PC-3 (cell line): ENCODE data around the gene ZNF132. TPM values are rescaled to one million over a fixed set of nuclear protein-coding genes. Genes with fewer than 3 reads are reported as not detected.
A peak's percentile ranks its signal among the peaks of the same experiment; 100 is the strongest.

ENCODE experiments used
- ATAC-seq: fragments of 200-7000 bp; cut with Tn5 transposase; 2 replicates; pipeline ENCODE4 v1.9.1; 2020; ENCODE audit warnings: mild to moderate bottlenecking, moderate library complexity
- BruUV-seq: library from RNA; stranded (reverse); fragments of 400-500 nt; replicated peaks from 2 replicates; lab custom pipeline; 2021; lab: Mats Ljungman, UMichigan
- CTCF ChIA-PET: fragments of 300-600 bp; sonication (Branson Sonifier 250); formaldehyde crosslinking; loops from one replicate; lab custom pipeline; 2022; ENCODE audit warnings: antibody characterized with exemption; lab: Charles Lee
- POLR2A ChIA-PET: fragments of 300-600 bp; sonication (Branson Sonifier 250); formaldehyde crosslinking; loops from one replicate; lab custom pipeline; 2022; ENCODE audit warnings: antibody characterized with exemption; ENCODE audit not compliant: unreplicated experiment; lab: Charles Lee
- DNase-seq: peaks from one replicate; pipeline ENCODE4 v3.0.0-alpha.2; 2015
- H2AFZ ChIP-seq: fragments of 300-600 bp; sonication (generic); 2 replicates; pipeline ENCODE4 v1.6.0; 2016; ENCODE audit warnings: antibody characterized with exemption, low read length
- H3F3A ChIP-seq: fragments of 300-600 bp; sonication (generic); one replicate; pipeline ENCODE4 v1.6.0; 2017; ENCODE audit warnings: antibody characterized with exemption, low read length, control low read depth, mild to moderate bottlenecking; ENCODE audit not compliant: unreplicated experiment
- H3K27ac ChIP-seq: fragments of 300-600 bp; sonication (generic); 2 replicates; pipeline ENCODE4 v1.5.1; 2016; ENCODE audit warnings: mild to moderate bottlenecking, low read length
- H3K27me3 ChIP-seq: fragments of 300-600 bp; sonication (generic); 2 replicates; pipeline ENCODE4 v1.6.1; 2016; ENCODE audit warnings: low read length, mixed read lengths
- H3K36me3 ChIP-seq: fragments of 300-600 bp; sonication (generic); 2 replicates; pipeline ENCODE4 v1.6.1; 2016; ENCODE audit warnings: low read depth, mixed run types, low read length, mixed read lengths
- H3K4me1 ChIP-seq: fragments of 300-600 bp; sonication (generic); 2 replicates; pipeline ENCODE4 v1.5.1; 2016; ENCODE audit warnings: low read length; ENCODE audit not compliant: insufficient read depth
- H3K4me2 ChIP-seq: fragments of 300-600 bp; sonication (generic); 2 replicates; pipeline ENCODE4 v1.6.0; 2016; ENCODE audit warnings: low read length
- H3K4me3 ChIP-seq: fragments of 300-600 bp; sonication (generic); 2 replicates; pipeline ENCODE4 v1.5.1; 2016; ENCODE audit warnings: mild to moderate bottlenecking, low read length, mixed read lengths
- H3K79me2 ChIP-seq: fragments of 300-600 bp; sonication (generic); 2 replicates; pipeline ENCODE4 v1.6.1; 2017; ENCODE audit warnings: low read length, mixed read lengths
- H3K9ac ChIP-seq: fragments of 300-600 bp; sonication (generic); 2 replicates; pipeline ENCODE4 v1.6.0; 2016; ENCODE audit warnings: mild to moderate bottlenecking, low read length
- H3K9me2 ChIP-seq: fragments of 300-600 bp; sonication (generic); replicated peaks from 2 replicates; pipeline ENCODE4 v1.6.1; 2016; ENCODE audit warnings: mixed run types, low read length, mixed read lengths
- H3K9me3 ChIP-seq: fragments of 300-600 bp; sonication (generic); 2 replicates; pipeline ENCODE4 v1.6.1; 2016; ENCODE audit warnings: low read length, mixed read lengths
- H4K20me1 ChIP-seq: fragments of 300-600 bp; sonication (generic); 2 replicates; pipeline ENCODE4 v1.6.1; 2016; ENCODE audit warnings: low read length, mixed read lengths
- EZH2 ChIP-seq: fragments of 300-600 bp; sonication (generic); IDR thresholded peaks from one replicate; pipeline ENCODE4 v1.6.1; 2017; ENCODE audit warnings: antibody characterized with exemption, mild to moderate bottlenecking, low read length; ENCODE audit not compliant: unreplicated experiment
- EZH2phosphoT487 ChIP-seq: fragments of 300-600 bp; sonication (generic); IDR thresholded peaks from 2 replicates; pipeline ENCODE4 v1.6.1; 2018; ENCODE audit warnings: mild to moderate bottlenecking, antibody characterized with exemption, low read length, borderline replicate concordance
- intact Hi-C: fragments of 100-400 bp; cut with micrococcal nuclease; formaldehyde crosslinking; loops from 2 replicates; pipeline ENCODE4 v1.9.0; 2023
- total RNA-seq: library from RNA; depleted of rRNA; stranded (reverse); fragments of >200 nt; gene quantifications from 2 replicates; pipeline ENCODE4 v1.2.3, GENCODE V29; 2014
- TF ChIP-seq, protein P1 (sequence below): fragments of 300-600 bp; sonication (generic); conservative IDR thresholded peaks from 2 replicates; pipeline ENCODE4 v1.5.1; 2017; ENCODE audit warnings: antibody characterized with exemption, low read depth, mild to moderate bottlenecking, low read length

Gene ZNF132
- total RNA-seq, 1 experiment from 2014 or later = not detected

DNA sequence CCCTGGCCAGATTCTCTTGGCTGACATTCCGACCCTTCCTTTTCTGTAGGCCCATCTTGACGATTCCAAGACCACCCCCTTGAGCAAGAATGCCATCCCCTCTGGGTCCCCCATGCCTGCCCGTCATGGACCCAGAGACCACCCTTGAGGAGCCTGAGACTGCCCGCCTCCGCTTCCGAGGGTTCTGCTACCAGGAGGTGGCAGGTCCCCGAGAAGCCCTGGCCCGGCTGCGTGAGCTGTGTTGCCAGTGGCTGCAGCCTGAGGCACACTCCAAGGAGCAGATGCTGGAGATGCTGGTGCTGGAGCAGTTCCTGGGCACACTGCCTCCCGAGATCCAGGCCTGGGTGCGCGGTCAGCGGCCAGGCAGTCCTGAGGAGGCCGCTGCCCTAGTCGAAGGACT is 37.2 kb upstream of the ZNF132 start:
- CTCF ChIA-PET = no interaction called here
- peak overlapping the region; percentile 72; the same call in 1 of the 2 replicates for H3K4me3 ChIP-seq

DNA sequence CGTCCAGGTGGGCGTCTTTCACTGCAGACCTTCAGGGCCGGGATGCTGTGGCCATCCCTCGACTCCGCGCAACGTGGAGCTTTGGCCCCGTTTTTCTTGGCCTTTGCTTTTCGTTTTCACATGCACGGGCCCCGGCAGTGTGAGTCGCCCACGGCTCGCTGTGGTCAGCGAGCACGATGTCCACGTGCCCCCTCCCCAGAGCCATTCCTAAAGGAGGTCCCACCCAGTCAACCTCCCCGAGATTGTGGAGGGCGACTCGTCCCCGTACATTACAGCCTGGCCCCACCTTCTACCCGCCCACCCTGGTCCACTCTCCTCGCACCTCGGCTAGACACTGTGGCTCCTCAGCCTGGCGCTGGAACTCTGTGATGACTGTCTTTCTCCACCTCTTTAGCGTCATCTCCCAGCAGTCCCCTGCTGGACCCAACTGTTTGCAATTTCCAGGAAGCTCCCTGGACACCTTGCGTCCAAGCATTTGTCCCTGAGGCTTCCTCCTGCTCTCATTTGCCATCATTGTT is 36.6 kb upstream of the ZNF132 start:
- ATAC-seq (no peak), DNase-seq (no peak)
- no peaks in the 10 kb centered on the region for H4K20me1 ChIP-seq
- peak overlapping the region; percentile 86 for H2AFZ ChIP-seq
- H3K27me3 ChIP-seq = no peaks in the 10 kb centered on the region
- CTCF ChIA-PET = no interaction called here
- TF ChIP-seq EZH2 (no peak), EZH2phosphoT487 (no peak)
- TF ChIP-seq, protein P1, sequence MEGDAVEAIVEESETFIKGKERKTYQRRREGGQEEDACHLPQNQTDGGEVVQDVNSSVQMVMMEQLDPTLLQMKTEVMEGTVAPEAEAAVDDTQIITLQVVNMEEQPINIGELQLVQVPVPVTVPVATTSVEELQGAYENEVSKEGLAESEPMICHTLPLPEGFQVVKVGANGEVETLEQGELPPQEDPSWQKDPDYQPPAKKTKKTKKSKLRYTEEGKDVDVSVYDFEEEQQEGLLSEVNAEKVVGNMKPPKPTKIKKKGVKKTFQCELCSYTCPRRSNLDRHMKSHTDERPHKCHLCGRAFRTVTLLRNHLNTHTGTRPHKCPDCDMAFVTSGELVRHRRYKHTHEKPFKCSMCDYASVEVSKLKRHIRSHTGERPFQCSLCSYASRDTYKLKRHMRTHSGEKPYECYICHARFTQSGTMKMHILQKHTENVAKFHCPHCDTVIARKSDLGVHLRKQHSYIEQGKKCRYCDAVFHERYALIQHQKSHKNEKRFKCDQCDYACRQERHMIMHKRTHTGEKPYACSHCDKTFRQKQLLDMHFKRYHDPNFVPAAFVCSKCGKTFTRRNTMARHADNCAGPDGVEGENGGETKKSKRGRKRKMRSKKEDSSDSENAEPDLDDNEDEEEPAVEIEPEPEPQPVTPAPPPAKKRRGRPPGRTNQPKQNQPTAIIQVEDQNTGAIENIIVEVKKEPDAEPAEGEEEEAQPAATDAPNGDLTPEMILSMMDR = no peak
- no peaks in the 10 kb centered on the region for H3K36me3 ChIP-seq
- H3K9me2 ChIP-seq = no peaks in the 10 kb centered on the region
- no peaks in the 10 kb centered on the region for H3F3A ChIP-seq
- no peaks in the 10 kb centered on the region for H3K79me2 ChIP-seq
- TSS peak; percentile 16 for BruUV-seq
- peak overlapping the region; percentile 48 for H3K27ac ChIP-seq
- peaks cover 20% of the 10 kb centered on the region for H3K4me1 ChIP-seq
- H3K4me3 ChIP-seq = peak overlapping the region; percentile 72
- no peaks in the 10 kb centered on the region for H3K9me3 ChIP-seq
- H3K4me2 ChIP-seq = peak overlapping the region; percentile 93
- POLR2A ChIA-PET = interaction anchor here (0.6 kb wide), 1 partner anchor 89 kb away, joined by 4 read pairs; no protein-coding TSS in a partner anchor
- intact Hi-C loops = no loop called here
- H3K9ac ChIP-seq = peak overlapping the region; percentile 78

More for the DNA sequence above, 37.2 kb upstream of the ZNF132 start:
- Histone ChIP-seq H3K36me3 (peaks cover 2% of the 10 kb centered on the region; the same call in 1 of the 2 replicates), H3F3A (no peaks in the 10 kb centered on the region), H3K27ac (no peak overlapping the region), H3K4me1 (peaks cover 20% of the 10 kb centered on the region), H3K4me2 (peak overlapping the region; percentile 93), H3K9me2 (no peaks in the 10 kb centered on the region), H3K79me2 (no peaks in the 10 kb centered on the region), H2AFZ (no peak overlapping the region), H3K9me3 (no peaks in the 10 kb centered on the region), H3K27me3 (no peaks in the 10 kb centered on the region), H4K20me1 (no peaks in the 10 kb centered on the region), H3K9ac (no peak overlapping the region)
- intact Hi-C loops = no loop called here
- no peak for DNase-seq
- POLR2A ChIA-PET = interaction anchor here (0.6 kb wide), 1 partner anchor 89 kb away, joined by 4 read pairs; no protein-coding TSS in a partner anchor
- no peak for ATAC-seq
- TF ChIP-seq, protein P1 = no peak
- TF ChIP-seq EZH2 (no peak), EZH2phosphoT487 (no peak)
- no TSS peak for BruUV-seq
